Lower leg skin (tissue), 3 donors: Measurements from ENCODE around the gene CALML6.

Source experiments
- CTCF ChIP-seq, 3 donors: fragments of 450-650 bp; IDR thresholded peaks; one replicate each; pipeline ENCODE4 v1.5.1; 2016; ENCODE audit warnings: antibody characterized with exemption in 3 of 3, mild to moderate bottlenecking in 3 of 3, moderate library complexity in 2 of 3
- POLR2A ChIP-seq, 2 donors: fragments of 450-650 bp; IDR thresholded peaks; one replicate each; pipeline ENCODE4 v1.6.1; 2016 to 2017; ENCODE audit warnings: antibody characterized with exemption in 2 of 2, mild to moderate bottlenecking in 1 of 2, moderate library complexity in 1 of 2

- no peak for TF ChIP-seq CTCF (IDR thresholded peaks at IDR 0.05)
- TF ChIP-seq POLR2A (IDR thresholded peaks at IDR 0.05), result no peak
Observed at GRCh38 chr1:1919304-1920056, 4.4 kb downstream of the CALML6 start.
